Kidney (tissue), 14 donors: ENCODE data around the gene SMIM26. TPM values are rescaled to one million over a fixed set of nuclear protein-coding genes. Genes with fewer than 3 reads are reported as not detected.
"Not testable (repeated sequence)": the region's sequence is repeated elsewhere in the genome, so short reads cannot be mapped to it uniquely, and the experiment has no call there.

Source experiments
- DNase-seq, 5 donors: peaks; one replicate each; pipeline ENCODE4 v3.0.0-alpha.2; 2013 to 2020
- FAIRE-seq: peaks from 2 replicates; lab custom pipeline; 2012; peaks lifted over from hg19 to GRCh38; lab: Jason Lieb, UNC
- H3K27ac ChIP-seq, 2 donors: one replicate each; pipeline ENCODE4 v1.7.0; 2013; ENCODE audit warnings: low read depth in 2 of 2, low read length in 2 of 2, inconsistent platforms in 1 of 2
- H3K27me3 ChIP-seq: one replicate; pipeline ENCODE4 v1.7.1; 2013; ENCODE audit warnings: low read length, inconsistent platforms; ENCODE audit not compliant: control insufficient read depth, insufficient read depth
- H3K36me3 ChIP-seq, 3 donors: one replicate each; pipeline versions ENCODE4 v1.7.0 to v1.7.1; 2013; ENCODE audit warnings: low read length in 3 of 3, control low read depth in 1 of 3, inconsistent platforms in 1 of 3; ENCODE audit not compliant: insufficient read depth in 3 of 3, control insufficient read depth in 2 of 3
- H3K4me1 ChIP-seq, 3 donors: one replicate each; pipeline versions ENCODE4 v1.7.0 to v1.7.1; 2013; ENCODE audit warnings: low read length in 3 of 3, inconsistent platforms in 1 of 3, low read depth in 1 of 3; ENCODE audit not compliant: control insufficient read depth in 2 of 3, insufficient read depth in 2 of 3
- H3K4me3 ChIP-seq, 3 donors: one replicate each; pipeline versions ENCODE4 v1.7.0 to v1.8.1; 2013; ENCODE audit warnings: low read length in 3 of 3, control low read depth in 1 of 3, inconsistent platforms in 1 of 3
- H3K9ac ChIP-seq, 3 donors: one replicate each; pipeline versions ENCODE4 v1.7.0 to v1.7.1; 2013; ENCODE audit warnings: low read length in 3 of 3, control low read depth in 1 of 3, inconsistent platforms in 1 of 3
- H3K9me3 ChIP-seq, 3 donors: one replicate each; pipeline versions ENCODE4 v1.7.0 to v1.7.1; 2013; ENCODE audit warnings: low read length in 3 of 3, control low read depth in 1 of 3, inconsistent platforms in 1 of 3; ENCODE audit not compliant: control insufficient read depth in 2 of 3, insufficient read depth in 1 of 3
- intact Hi-C: fragments of 100-400 bp; cut with DNase I; formaldehyde crosslinking; loops from one replicate; pipeline ENCODE4 v1.11.1; 2022
- polyA plus RNA-seq: library from polyadenylated mRNA; stranded (reverse); fragments of 350-450 nt; fragmentation: Illumina TruSeq; extraction: RNeasy Lipid Tissue Mini Kit (QIAGEN cat#74804); gene quantifications from one replicate; pipeline ENCODE4 v1.2.3, GENCODE V29; 2014; ENCODE audit warnings: low read depth, low replicate concordance; ENCODE audit not compliant: insufficient read depth
- total RNA-seq: library from RNA; stranded (reverse); fragmentation: NEBNext Ultra II Directional; extraction: Animal tissue kit (Norgen Biotek cat#: 25700); gene quantifications from one replicate; pipeline ENCODE4 v1.2.1, GENCODE V29; 2021
- TF ChIP-seq, protein P1 (sequence below): IDR thresholded peaks from 3 replicates; pipeline ENCODE4 v1.5.1; 2012; ENCODE audit warnings: mild to moderate bottlenecking, moderate library complexity, borderline replicate concordance; ENCODE audit not compliant: insufficient read depth; ENCODE audit errors: extremely low read depth
- donor health status: control.
- donor health status: control.
- donor health status: control.
- donor health status: control.
- donor health status: control.
- donor health status: DM: yes; HTN: yes; CAD: no.
- donor health status: Normal renal cell carcinoma (clear cell type).

The SMIM26 gene
- total and polyA plus RNA-seq, 2 donors from 2014 or later, result 60.1 to 207 TPM

GRCh38 chr20:18524646-18525045 lies 42.6 kb upstream of the SMIM26 start:
- no peak overlapping the region for H3K9ac ChIP-seq
- TF ChIP-seq, protein P1, sequence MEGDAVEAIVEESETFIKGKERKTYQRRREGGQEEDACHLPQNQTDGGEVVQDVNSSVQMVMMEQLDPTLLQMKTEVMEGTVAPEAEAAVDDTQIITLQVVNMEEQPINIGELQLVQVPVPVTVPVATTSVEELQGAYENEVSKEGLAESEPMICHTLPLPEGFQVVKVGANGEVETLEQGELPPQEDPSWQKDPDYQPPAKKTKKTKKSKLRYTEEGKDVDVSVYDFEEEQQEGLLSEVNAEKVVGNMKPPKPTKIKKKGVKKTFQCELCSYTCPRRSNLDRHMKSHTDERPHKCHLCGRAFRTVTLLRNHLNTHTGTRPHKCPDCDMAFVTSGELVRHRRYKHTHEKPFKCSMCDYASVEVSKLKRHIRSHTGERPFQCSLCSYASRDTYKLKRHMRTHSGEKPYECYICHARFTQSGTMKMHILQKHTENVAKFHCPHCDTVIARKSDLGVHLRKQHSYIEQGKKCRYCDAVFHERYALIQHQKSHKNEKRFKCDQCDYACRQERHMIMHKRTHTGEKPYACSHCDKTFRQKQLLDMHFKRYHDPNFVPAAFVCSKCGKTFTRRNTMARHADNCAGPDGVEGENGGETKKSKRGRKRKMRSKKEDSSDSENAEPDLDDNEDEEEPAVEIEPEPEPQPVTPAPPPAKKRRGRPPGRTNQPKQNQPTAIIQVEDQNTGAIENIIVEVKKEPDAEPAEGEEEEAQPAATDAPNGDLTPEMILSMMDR, result no peak
- no peak for DNase-seq

DNA sequence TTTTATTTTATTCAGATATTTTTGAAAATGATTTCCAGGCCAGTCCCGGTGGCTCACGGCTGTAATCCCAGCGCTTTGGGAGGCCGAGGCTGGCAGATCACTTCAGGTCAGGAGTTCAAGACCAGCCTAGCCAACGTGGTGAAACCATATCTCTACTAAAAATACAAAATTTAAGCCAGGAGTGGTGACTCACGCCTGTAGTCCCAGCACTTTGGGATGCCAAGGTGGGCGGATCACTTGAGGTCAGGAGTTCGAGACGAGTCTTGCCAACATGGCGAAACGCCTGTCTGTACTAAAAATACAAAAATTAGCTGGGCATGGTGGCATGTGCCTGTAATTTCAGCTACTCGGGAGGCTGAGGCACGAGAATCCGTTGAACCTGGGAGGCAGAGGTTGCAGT lies 40.5 kb upstream of the SMIM26 start:
- intact Hi-C loops, H3K9ac ChIP-seq, H3K4me1 ChIP-seq, H3K9me3 ChIP-seq, H3K4me3 ChIP-seq, DNase-seq, FAIRE-seq, H3K27me3 ChIP-seq, H3K27ac ChIP-seq: not testable (repeated sequence)
- H3K36me3 ChIP-seq, result peaks cover 9 to 53% (median 44%) of the 10 kb centered on the region in 3 donors

More at GRCh38 chr20:18524646-18525045, 42.6 kb upstream of the SMIM26 start:
- Histone ChIP-seq H3K9me3 (no peaks in the 10 kb centered on the region), H3K27ac (no peak overlapping the region), H3K27me3 (no peaks in the 10 kb centered on the region), H3K4me3 (no peak overlapping the region), H3K4me1 (no peaks in the 10 kb centered on the region), H3K36me3 (peaks cover 8 to 46% (median 38%) of the 10 kb centered on the region in 3 donors)
- intact Hi-C loops, result no loop called here
- FAIRE-seq, result no peak

DNA sequence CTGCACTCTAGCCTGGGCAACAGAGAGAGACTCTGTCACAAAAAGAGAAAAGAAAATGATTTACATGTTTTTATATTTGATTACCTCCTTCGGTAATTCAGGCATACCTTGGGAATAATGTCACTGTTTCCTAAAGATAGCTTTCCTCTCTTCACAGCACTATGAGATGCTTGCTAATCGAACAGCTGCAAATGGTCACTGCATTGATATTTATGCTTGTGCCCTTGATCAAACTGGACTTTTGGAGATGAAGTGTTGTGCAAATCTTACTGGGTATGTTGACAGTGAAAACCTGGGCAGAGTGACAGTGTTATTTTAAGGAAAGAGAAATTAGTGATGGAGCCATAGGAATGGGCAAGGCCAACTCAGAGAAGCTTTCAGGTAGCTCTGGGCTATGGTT lies 39.9 kb upstream of the SMIM26 start:
- TF ChIP-seq, protein P1, result no peak
- intact Hi-C loops, result no loop called here
- no peak overlapping the region for H3K4me3 ChIP-seq
- no peak for DNase-seq
- no peaks in the 10 kb centered on the region for H3K9me3 ChIP-seq
- H3K36me3 ChIP-seq, result peaks cover 9 to 57% (median 45%) of the 10 kb centered on the region in 3 donors
- no peaks in the 10 kb centered on the region for H3K4me1 ChIP-seq
- FAIRE-seq, result no peak
- H3K27ac ChIP-seq, result no peak overlapping the region
- no peak overlapping the region for H3K9ac ChIP-seq
- H3K27me3 ChIP-seq, result no peaks in the 10 kb centered on the region

DNA sequence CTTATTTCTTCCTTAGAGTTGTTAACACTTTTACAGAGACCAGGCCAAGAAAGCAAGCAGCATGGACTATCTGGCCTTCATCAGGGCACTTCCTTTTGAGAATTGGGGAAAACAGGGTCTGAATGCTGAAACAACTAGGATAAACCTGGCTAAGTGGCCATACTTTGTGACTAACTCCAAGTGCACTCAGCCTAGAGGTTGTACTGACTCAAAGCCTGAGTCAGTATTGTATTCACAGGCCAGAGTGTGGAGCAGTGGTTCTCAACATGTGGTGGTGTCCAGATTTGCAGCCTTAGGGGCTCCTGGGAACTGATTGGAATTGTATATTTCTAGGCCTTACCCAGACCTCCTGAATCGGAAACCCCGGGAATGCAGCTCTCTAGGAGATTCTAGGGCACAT lies 39.4 kb upstream of the SMIM26 start:
- H3K4me3 ChIP-seq, result no peak overlapping the region
- FAIRE-seq (no peak), DNase-seq (no peak)
- no peaks in the 10 kb centered on the region for H3K9me3 ChIP-seq
- no peak overlapping the region for H3K9ac ChIP-seq
- peaks cover 13 to 62% (median 48%) of the 10 kb centered on the region in 3 donors for H3K36me3 ChIP-seq
- intact Hi-C loops, result no loop called here
- no peak overlapping the region for H3K27ac ChIP-seq
- no peaks in the 10 kb centered on the region for H3K4me1 ChIP-seq
- no peaks in the 10 kb centered on the region for H3K27me3 ChIP-seq
- TF ChIP-seq, protein P1, result no peak
